ENCODE data around the gene SBNO2.

Gene SBNO2

GRCh38 chr19:1157931-1158884, 15.9 kb downstream of the SBNO2 start:
- no peak for DNase-seq
- in situ Hi-C loops (cut with HindIII; ENCODE audit: low pct_ligation_motif_present, low pct_unique_long_range_greater_than_20kb, low sequenced_read_pairs), result no loop called here

- DNase-seq, result no peak
- in situ Hi-C loops (cut with HindIII; ENCODE audit: low pct_ligation_motif_present, low pct_unique_long_range_greater_than_20kb, low sequenced_read_pairs), result no loop called here
Measured at GRCh38 chr19:1156830-1157615, 17.0 kb downstream of the SBNO2 start.

GRCh38 chr19:1156305-1156801, 17.7 kb downstream of the SBNO2 start:
- in situ Hi-C loops (cut with HindIII; ENCODE audit: low pct_ligation_motif_present, low pct_unique_long_range_greater_than_20kb, low sequenced_read_pairs), result no loop called here
- DNase-seq, result no peak

DNA sequence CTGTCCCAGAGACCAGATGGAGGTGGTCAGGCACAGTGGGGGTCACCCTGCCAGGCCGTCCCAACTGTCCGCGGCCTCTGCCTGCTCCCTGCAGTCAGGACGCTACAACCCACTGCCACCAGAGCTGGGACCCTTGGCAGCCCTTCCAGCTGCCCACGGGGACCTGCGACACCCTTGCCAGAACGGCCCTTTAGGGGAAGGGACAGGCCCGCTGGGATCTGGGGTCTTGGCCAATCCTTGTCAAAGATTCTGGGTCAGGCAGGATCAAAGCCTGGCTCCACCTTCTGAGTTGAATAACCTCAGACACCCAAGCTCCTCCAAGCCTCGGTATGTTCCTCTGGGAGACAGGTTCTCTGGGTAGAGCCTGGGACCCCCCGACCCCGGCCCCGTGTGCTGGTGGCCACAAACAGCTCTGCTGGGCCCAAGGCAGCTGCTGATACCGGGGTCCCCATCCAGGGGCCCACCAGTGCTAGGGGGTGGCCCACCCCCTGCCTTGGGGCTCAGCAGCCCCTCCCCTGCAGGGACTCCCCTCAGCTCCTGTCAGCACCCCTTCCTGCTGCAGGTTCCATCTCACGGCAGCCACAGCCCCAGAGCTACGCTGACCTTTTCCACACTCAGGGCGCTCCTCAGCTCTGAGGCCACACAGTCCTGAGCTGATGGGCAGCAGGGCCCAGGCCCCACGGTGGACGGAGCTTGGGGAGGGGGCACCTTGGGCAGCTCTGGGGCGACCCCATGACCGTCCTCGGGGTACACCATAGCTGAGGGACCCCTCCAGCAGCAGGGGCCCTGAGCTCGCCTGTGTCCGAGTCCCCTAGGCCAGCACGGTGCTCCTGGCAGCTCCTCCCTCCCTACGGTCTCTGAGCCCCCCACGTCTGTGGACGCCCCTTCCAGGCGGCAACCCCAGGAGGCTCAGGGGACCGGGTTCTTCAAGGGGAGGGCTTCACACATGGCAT, 18.4 kb downstream of the SBNO2 start:
- in situ Hi-C loops (cut with HindIII; ENCODE audit: low pct_ligation_motif_present, low pct_unique_long_range_greater_than_20kb, low sequenced_read_pairs), result no loop called here
- no peak for DNase-seq

GRCh38 chr19:1154731-1155351, 19.2 kb downstream of the SBNO2 start:
- no peak for DNase-seq
- in situ Hi-C loops (cut with HindIII; ENCODE audit: low pct_ligation_motif_present, low pct_unique_long_range_greater_than_20kb, low sequenced_read_pairs), result no loop called here

DNA sequence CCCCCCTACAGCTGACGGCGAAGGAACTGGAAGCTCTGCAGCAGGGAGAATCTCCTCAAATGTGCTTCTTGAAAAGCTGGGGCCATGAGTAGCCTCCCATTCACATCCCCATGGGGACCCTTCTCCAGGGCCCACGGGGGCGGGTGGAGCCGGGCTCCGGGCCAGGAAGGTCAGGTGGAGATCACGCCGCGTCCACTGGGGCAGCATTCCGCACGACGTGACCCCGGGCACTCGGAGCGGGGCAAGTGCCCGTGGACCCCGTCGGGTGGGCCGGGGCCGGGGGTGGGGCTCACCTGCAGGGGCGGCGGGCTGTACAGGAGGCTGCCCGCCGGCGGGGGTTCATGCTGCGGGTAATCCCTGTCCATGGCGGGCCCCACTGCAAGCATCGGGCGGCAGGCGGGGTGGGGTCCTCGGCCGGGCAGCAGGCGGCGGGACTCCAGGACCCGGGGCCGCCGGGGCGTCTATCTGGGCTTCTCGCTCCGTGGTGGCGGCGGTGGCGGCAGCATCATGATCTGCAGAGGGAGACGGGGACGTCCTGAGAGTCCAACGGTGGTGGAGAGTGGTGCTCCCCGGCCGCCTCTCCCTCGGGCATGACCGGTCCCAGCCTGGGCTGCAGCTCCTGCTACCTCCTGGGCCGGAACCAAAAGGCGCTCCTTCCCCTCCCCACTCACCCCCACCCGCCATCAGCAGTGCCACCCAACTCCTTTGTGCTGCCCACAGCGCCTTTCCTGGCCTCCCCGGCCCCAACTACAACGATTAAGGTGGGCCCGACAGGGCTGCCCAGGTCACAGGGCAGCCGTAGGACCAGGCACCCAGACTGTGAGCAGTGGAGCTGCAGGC, 20.0 kb downstream of the SBNO2 start:
- in situ Hi-C loops (cut with HindIII; ENCODE audit: low pct_ligation_motif_present, low pct_unique_long_range_greater_than_20kb, low sequenced_read_pairs), result no loop called here
- DNase-seq, result no peak

- in situ Hi-C loops (cut with HindIII; ENCODE audit: low pct_ligation_motif_present, low pct_unique_long_range_greater_than_20kb, low sequenced_read_pairs), result no loop called here
- no peak for DNase-seq
Measured at GRCh38 chr19:1151917-1152587, 22.0 kb downstream of the SBNO2 start.

DNA sequence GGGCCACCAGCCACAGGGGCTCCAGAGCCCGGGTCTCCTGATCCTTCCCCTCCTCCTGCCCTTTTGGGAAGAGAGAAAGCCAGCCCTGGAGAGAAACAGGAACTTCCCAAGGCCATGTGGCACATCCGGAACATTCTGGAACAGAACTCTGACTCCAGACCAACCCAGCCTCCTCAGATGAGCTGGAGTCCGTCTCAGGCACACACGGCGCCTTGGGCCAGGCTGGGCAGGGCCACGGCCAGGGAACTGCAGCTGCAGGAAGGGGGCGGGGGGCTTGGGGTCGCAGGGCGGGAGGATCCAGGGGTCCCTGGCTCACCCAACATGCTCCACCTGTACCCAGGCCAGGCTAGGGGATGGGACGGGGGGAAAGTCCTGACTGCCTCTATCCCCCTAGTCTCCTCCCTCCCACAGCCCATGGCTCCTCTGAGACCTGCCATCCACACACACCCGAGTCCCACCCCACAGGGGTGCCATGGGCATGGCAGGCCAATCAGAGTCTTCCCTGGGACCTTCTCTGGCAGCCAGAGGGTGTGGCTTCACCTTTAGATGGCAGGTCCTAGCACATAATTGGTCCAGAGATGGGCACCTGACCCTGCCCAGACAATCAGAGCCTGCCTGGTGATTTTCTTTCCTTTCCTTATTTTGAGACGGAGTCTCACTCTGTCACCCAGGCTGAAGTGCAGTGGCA, 22.9 kb downstream of the SBNO2 start:
- in situ Hi-C loops (cut with HindIII; ENCODE audit: low pct_ligation_motif_present, low pct_unique_long_range_greater_than_20kb, low sequenced_read_pairs), result no loop called here
- DNase-seq, result no peak

DNA sequence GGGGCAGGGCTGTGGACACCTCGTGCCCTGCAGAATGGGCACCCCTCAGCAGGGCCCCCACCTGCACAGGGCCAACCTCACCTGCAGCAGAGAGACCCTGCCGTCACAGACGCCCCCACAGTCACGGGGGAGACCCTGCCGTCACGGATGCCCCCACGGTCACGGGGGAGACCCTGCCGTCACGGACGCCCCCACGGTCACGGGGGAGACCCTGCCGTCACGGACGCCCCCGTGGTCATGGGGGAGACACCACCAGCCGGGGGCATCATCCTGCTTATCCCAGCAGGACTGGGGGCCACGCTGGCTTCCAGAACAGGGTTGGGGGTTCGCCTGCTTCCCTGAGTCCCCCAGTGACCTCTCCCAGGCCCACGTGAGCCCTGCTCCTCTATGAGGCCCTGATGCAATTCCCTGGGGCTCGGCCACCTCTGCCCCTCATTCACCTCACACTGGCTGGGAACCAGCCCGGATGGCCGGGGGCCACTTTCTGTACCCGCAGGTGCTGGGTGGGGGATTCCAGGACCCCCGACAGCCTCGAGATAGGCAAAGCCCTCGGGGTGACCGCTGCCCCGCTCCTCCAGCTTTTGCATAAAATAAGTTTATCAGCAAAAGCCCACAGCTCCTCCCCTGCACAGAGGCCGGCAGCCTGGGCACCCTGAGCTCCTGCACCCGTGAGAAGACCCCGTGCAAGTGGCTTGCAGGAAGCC, 23.6 kb downstream of the SBNO2 start:
- DNase-seq, result no peak
- in situ Hi-C loops (cut with HindIII; ENCODE audit: low pct_ligation_motif_present, low pct_unique_long_range_greater_than_20kb, low sequenced_read_pairs), result no loop called here

DNA sequence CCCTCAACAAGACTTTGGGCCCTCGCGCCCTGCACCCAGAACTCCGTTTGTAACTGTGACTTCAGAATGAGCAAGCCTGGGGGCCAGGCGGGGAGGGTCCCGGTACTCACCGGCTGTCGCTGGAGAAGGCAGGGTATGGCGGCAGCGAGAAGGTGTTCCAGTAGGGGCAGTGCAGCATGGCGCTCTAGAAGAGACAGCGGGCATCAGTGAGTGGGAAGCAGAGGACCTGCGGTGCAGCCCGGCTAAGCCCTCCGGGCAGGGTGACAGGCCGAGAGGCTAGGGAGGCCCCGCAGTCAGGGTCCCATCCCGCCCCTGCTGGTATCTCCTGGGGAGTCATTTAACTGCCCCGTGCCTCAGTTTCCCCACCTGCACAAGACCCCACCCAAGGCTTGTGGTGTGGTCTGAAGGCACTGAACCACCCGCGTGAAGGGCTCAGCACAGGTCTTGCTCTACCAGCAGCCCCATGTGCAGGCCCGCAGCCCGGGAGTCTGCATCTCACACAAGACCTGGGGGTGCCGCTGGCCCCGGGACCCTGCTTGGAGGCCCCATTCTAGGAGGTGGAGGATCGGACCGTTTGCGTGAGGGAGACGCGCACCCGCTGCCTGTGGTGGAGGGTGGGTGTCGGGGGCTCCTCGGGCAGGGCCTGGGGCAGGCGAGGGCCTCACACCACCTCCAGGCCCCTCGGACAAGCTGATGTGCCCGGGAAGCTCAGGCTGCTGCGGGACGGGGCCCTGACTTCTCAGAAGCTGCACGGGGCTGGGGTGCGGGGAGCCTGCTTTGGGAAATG, 24.6 kb downstream of the SBNO2 start:
- in situ Hi-C loops (cut with HindIII; ENCODE audit: low pct_ligation_motif_present, low pct_unique_long_range_greater_than_20kb, low sequenced_read_pairs), result no loop called here
- DNase-seq, result no peak

GRCh38 chr19:1147934-1148549, 26.0 kb downstream of the SBNO2 start:
- DNase-seq, result no peak
- in situ Hi-C loops (cut with HindIII; ENCODE audit: low pct_ligation_motif_present, low pct_unique_long_range_greater_than_20kb, low sequenced_read_pairs), result no loop called here

DNA sequence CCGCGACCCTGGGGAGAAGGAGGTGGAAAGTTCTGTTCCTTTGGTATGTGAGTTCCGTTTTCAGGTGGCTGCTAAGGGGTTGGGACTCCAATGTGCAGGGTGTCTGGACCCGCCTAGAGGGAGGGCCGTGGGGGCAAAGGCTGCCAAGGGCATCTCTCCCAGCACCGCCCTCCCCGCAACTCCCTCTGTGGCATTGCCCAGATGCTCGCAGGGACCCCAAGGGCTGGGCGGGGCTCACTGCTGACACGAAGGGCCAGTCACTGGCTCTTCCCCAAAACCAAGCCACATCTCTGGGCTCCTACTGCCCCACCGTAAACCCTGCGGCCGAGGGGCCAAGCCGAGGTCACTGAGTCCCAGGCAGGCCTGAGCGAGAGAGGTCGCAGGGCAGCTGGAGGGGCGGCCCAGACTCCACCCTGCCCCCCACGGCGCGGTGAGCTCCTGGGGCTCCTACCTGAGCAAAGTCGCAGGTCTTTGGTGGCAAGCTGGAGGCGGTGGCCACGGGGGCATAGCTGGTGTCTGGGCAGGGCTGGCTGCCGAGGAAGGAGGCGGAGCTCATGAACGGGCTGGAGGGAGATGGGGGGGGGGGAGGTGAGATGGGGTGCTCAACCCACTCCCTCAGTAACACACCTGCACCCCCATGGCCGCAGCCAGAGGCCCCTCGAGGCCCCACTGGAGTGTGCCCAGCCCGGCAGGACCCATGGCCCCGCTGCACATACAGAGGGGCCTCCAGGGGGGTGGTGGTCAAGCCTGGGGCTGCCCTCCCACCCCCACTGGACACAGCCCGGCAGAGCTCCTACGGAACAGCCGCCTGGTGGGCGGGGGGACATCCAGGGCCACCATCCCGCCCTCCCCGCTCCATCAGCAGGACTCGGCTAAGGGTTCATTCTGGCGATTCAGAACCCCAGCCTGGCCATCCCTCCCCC, 26.9 kb downstream of the SBNO2 start:
- in situ Hi-C loops (cut with HindIII; ENCODE audit: low pct_ligation_motif_present, low pct_unique_long_range_greater_than_20kb, low sequenced_read_pairs), result no loop called here
- no peak for DNase-seq

DNA sequence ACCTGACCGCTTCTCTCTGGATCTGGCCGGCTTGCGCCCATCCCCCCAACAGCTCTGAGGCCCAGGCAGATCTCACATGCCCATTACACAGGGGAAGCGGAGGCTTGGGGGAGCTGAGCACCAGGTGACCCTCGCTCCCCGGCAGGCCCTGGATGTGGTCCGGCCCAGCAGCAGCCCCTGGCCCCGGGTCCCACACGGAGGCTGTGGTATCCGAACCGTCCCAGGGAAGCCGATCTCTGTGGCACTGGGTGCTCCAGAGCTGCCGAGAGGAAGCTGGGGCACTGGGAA, 27.7 kb downstream of the SBNO2 start:
- in situ Hi-C loops (cut with HindIII; ENCODE audit: low pct_ligation_motif_present, low pct_unique_long_range_greater_than_20kb, low sequenced_read_pairs), result no loop called here
- DNase-seq, result no peak
